ENCODE results near the gene PRDM9. TPM values are rescaled to one million over a fixed set of nuclear protein-coding genes. Genes with fewer than 3 reads are reported as not detected.
"Not testable (repeated sequence)": the region's sequence is repeated elsewhere in the genome, so short reads cannot be mapped to it uniquely, and the experiment has no call there.

PRDM9 gene
- total RNA-seq, 2 donors from 2014 or later: 4.7 TPM; not detected in 1

DNA sequence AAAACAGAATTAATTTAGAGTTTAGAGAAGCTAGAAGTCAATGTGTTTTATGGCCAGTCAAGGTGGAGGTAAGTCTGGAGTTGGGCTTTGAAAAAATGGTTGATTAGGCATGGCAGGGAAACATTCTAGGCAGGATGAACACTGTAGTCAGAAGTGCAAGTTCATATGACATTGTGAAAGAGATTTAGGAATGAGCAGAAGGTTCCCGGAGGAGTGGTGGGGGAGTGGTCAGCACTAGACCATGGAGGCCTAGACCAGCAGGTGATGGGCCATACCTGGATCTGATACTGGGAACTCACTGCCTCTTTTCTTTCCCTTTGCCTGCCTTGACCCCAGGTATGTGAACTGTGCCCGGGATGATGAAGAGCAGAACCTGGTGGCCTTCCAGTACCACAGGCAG is 16.6 kb downstream of the PRDM9 start:
- 95% methylated on average over 2 of the region's 2 CpGs for WGBS
- H3K9me3 ChIP-seq: no peaks in the 10 kb centered on the region

GRCh38 chr5:23525751-23526150 is 18.3 kb downstream of the PRDM9 start:
- Histone ChIP-seq H3K27ac (no peak overlapping the region), H3K27me3 (replicated peaks; ENCODE audit: insufficient read depth) (no peaks in the 10 kb centered on the region), H3K36me3 (no peaks in the 10 kb centered on the region), H3K4me3 (no peak overlapping the region), H3K4me1 (replicated peaks) (no peaks in the 10 kb centered on the region), H3K9me3 (no peaks in the 10 kb centered on the region)
- TF ChIP-seq POLR2A (IDR thresholded peaks at IDR 0.05) (no peak), POLR2AphosphoS5 (IDR thresholded peaks at IDR 0.05) (no peak)
- TF ChIP-seq, protein P1, sequence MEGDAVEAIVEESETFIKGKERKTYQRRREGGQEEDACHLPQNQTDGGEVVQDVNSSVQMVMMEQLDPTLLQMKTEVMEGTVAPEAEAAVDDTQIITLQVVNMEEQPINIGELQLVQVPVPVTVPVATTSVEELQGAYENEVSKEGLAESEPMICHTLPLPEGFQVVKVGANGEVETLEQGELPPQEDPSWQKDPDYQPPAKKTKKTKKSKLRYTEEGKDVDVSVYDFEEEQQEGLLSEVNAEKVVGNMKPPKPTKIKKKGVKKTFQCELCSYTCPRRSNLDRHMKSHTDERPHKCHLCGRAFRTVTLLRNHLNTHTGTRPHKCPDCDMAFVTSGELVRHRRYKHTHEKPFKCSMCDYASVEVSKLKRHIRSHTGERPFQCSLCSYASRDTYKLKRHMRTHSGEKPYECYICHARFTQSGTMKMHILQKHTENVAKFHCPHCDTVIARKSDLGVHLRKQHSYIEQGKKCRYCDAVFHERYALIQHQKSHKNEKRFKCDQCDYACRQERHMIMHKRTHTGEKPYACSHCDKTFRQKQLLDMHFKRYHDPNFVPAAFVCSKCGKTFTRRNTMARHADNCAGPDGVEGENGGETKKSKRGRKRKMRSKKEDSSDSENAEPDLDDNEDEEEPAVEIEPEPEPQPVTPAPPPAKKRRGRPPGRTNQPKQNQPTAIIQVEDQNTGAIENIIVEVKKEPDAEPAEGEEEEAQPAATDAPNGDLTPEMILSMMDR (IDR thresholded peaks at IDR 0.05): no peak
- no peak for DNase-seq (ENCODE audit: low spot score)
- intact Hi-C loops (cut with DNase I): no loop called here

More for the DNA sequence above, 16.6 kb downstream of the PRDM9 start:
- Histone ChIP-seq H3K36me3 (no peaks in the 10 kb centered on the region), H3K4me3 (no peak overlapping the region), H3K4me1 (replicated peaks) (no peaks in the 10 kb centered on the region), H3K27ac (no peak overlapping the region), H3K27me3 (replicated peaks; ENCODE audit: insufficient read depth) (no peaks in the 10 kb centered on the region)
- DNase-seq (ENCODE audit: low spot score): no peak
- TF ChIP-seq POLR2A (IDR thresholded peaks at IDR 0.05) (no peak), POLR2AphosphoS5 (IDR thresholded peaks at IDR 0.05) (no peak)
- TF ChIP-seq, protein P1 (IDR thresholded peaks at IDR 0.05): no peak
- intact Hi-C loops (cut with DNase I): no loop called here

DNA sequence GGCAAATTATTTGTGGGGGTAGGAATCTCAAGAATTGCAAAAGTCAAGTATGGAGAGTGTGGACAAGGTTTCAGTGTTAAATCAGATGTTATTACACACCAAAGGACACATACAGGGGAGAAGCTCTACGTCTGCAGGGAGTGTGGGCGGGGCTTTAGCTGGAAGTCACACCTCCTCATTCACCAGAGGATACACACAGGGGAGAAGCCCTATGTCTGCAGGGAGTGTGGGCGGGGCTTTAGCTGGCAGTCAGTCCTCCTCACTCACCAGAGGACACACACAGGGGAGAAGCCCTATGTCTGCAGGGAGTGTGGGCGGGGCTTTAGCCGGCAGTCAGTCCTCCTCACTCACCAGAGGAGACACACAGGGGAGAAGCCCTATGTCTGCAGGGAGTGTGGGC is 19.2 kb downstream of the PRDM9 start:
- DNase-seq (ENCODE audit: low spot score); H3K36me3 ChIP-seq; H3K4me3 ChIP-seq; H3K4me1 ChIP-seq (replicated peaks); intact Hi-C loops (cut with DNase I); H3K9me3 ChIP-seq; H3K27me3 ChIP-seq (replicated peaks; ENCODE audit: insufficient read depth); H3K27ac ChIP-seq: not testable (repeated sequence)
- 81% methylated on average over 5 of the region's 5 CpGs for WGBS

DNA sequence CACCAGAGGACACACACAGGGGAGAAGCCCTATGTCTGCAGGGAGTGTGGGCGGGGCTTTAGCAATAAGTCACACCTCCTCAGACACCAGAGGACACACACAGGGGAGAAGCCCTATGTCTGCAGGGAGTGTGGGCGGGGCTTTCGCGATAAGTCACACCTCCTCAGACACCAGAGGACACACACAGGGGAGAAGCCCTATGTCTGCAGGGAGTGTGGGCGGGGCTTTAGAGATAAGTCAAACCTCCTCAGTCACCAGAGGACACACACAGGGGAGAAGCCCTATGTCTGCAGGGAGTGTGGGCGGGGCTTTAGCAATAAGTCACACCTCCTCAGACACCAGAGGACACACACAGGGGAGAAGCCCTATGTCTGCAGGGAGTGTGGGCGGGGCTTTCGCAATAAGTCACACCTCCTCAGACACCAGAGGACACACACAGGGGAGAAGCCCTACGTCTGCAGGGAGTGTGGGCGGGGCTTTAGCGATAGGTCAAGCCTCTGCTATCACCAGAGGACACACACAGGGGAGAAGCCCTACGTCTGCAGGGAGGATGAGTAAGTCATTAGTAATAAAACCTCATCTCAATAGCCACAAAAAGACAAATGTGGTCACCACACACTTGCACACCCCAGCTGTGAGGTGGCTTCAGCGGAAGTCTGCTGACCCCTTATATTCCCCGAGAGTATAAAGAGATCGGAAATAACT is 20.0 kb downstream of the PRDM9 start:
- H3K27me3 ChIP-seq (replicated peaks; ENCODE audit: insufficient read depth); DNase-seq (ENCODE audit: low spot score); H3K4me1 ChIP-seq (replicated peaks); intact Hi-C loops (cut with DNase I); H3K36me3 ChIP-seq; H3K4me3 ChIP-seq; H3K27ac ChIP-seq; H3K9me3 ChIP-seq: not testable (repeated sequence)
- WGBS: 90% methylated on average over 15 of the region's 15 CpGs

- no peak for TF ChIP-seq POLR2A (IDR thresholded peaks at IDR 0.05)
Measured at GRCh38 chr5:23528677-23529076, 21.3 kb downstream of the PRDM9 start.

GRCh38 chr5:23530571-23530970 is 23.2 kb downstream of the PRDM9 start:
- TF ChIP-seq POLR2A (IDR thresholded peaks at IDR 0.05) (no peak), POLR2AphosphoS5 (IDR thresholded peaks at IDR 0.05) (no peak)
- TF ChIP-seq, protein P1 (IDR thresholded peaks at IDR 0.05): no peak
- no peaks in the 10 kb centered on the region for H3K36me3 ChIP-seq
- DNase-seq (ENCODE audit: low spot score): no peak
- H3K27ac ChIP-seq: no peak overlapping the region
- H3K9me3 ChIP-seq: no peaks in the 10 kb centered on the region
- no peaks in the 10 kb centered on the region for H3K4me1 ChIP-seq (replicated peaks)
- no peak overlapping the region for H3K4me3 ChIP-seq
- intact Hi-C loops (cut with DNase I): no loop called here
- H3K27me3 ChIP-seq (replicated peaks; ENCODE audit: insufficient read depth): no peaks in the 10 kb centered on the region

More at GRCh38 chr5:23528677-23529076, 21.3 kb downstream of the PRDM9 start:
- no peak for DNase-seq (ENCODE audit: low spot score)
- H3K27ac ChIP-seq: no peak overlapping the region
- H3K9me3 ChIP-seq: no peaks in the 10 kb centered on the region
- H3K27me3 ChIP-seq (replicated peaks; ENCODE audit: insufficient read depth): no peaks in the 10 kb centered on the region
- H3K4me1 ChIP-seq (replicated peaks): no peaks in the 10 kb centered on the region
- H3K4me3 ChIP-seq: no peak overlapping the region
- WGBS: 56% methylated on average over 4 of the region's 4 CpGs
- intact Hi-C loops (cut with DNase I): no loop called here
- H3K36me3 ChIP-seq: no peaks in the 10 kb centered on the region

All from prostate gland (tissue), 2 donors.